B cell (primary cell): ENCODE data around the gene TMPRSS13. TPM values are rescaled to one million over a fixed set of nuclear protein-coding genes. Genes with fewer than 3 reads are reported as not detected.

Source experiments
- ATAC-seq: fragments of 200-7000 bp; cut with Tn5 transposase; one replicate; pipeline ENCODE4 v1.10.0; 2021; ENCODE audit warnings: low read depth, mild to moderate bottlenecking, moderate number of reproducible peaks, moderate library complexity
- CTCF ChIA-PET: fragments of 350-600 bp; sonication (Branson Sonifier 250); formaldehyde crosslinking; loops from one replicate; lab custom pipeline; 2021; ENCODE audit warnings: antibody characterized with exemption, inconsistent platforms; lab: Charles Lee
- POLR2A ChIA-PET: fragments of 350-600 bp; sonication (Branson Sonifier 250); formaldehyde crosslinking; loops from one replicate; lab custom pipeline; 2021; ENCODE audit warnings: antibody characterized with exemption; lab: Charles Lee
- DNase-seq: peaks from one replicate; pipeline ENCODE4 v3.0.0; 2013
- H2AFZ ChIP-seq: 2 replicates; pipeline ENCODE4 v1.6.1; 2012; ENCODE audit warnings: mild to moderate bottlenecking, low read depth, low read length; ENCODE audit not compliant: insufficient read depth, poor library complexity, severe bottlenecking
- H3K27ac ChIP-seq, 2 donors: 1 replicate in 1 of 2; 2 replicates in 1 of 2; pipeline ENCODE4 v1.5.1; 2012 to 2013; ENCODE audit warnings: low read length in 2 of 2, mild to moderate bottlenecking in 2 of 2, moderate library complexity in 1 of 2
- H3K27me3 ChIP-seq, 4 experiments: fragments of 200-600 bp in 1 of 4; sonication (generic) in 1 of 4; replicated peaks in 1 of 4; 1 replicate in 2 of 4; 2 replicates in 2 of 4; pipeline versions ENCODE4 v1.6.1 to v1.7.0; 2013 to 2016; ENCODE audit warnings: low read length in 3 of 4, mild to moderate bottlenecking in 2 of 4, mixed read lengths in 1 of 4, moderate library complexity in 1 of 4; ENCODE audit not compliant: insufficient read depth in 4 of 4, control insufficient read depth in 3 of 4; ENCODE audit errors: control extremely low read depth in 1 of 4
- H3K36me3 ChIP-seq, 2 experiments: replicated peaks in 1 of 2; 1 replicate in 1 of 2; 2 replicates in 1 of 2; pipeline versions ENCODE4 v1.6.1 to v1.7.1; 2013; ENCODE audit warnings: low read length in 1 of 2; ENCODE audit not compliant: insufficient read depth in 2 of 2, control insufficient read depth in 1 of 2; ENCODE audit errors: control extremely low read depth in 1 of 2, extremely low read depth in 1 of 2
- H3K4me1 ChIP-seq, 2 donors: fragments of 200-600 bp in 1 of 2; sonication (generic) in 1 of 2; 1 replicate in 1 of 2; 2 replicates in 1 of 2; pipeline versions ENCODE4 v1.5.1 to v1.6.1; 2013 to 2017; ENCODE audit warnings: low read length in 2 of 2; ENCODE audit not compliant: control insufficient read depth in 2 of 2, insufficient read depth in 2 of 2
- H3K4me2 ChIP-seq: replicated peaks from 2 replicates; pipeline ENCODE3; 2012; ENCODE audit warnings: mild to moderate bottlenecking, low read depth, low read length; ENCODE audit not compliant: poor library complexity, severe bottlenecking
- H3K4me3 ChIP-seq, 5 experiments: fragments of 200-600 bp in 1 of 5; sonication (generic) in 1 of 5; 1 replicate in 3 of 5; 2 replicates in 2 of 5; pipeline versions ENCODE4 v1.5.1 to v1.7.0; 2011 to 2016; ENCODE audit warnings: low read length in 4 of 5, mild to moderate bottlenecking in 4 of 5, low read depth in 2 of 5, control low read depth in 1 of 5, moderate library complexity in 1 of 5; ENCODE audit not compliant: insufficient read depth in 1 of 5; ENCODE audit errors: control extremely low read depth in 1 of 5, extremely low read depth in 1 of 5
- H3K79me2 ChIP-seq: fragments of 200-600 bp; sonication (generic); one replicate; pipeline ENCODE4 v1.6.0; 2016; ENCODE audit warnings: low read length; ENCODE audit not compliant: control insufficient read depth, insufficient read depth
- H3K9ac ChIP-seq: fragments of 200-600 bp; sonication (generic); 2 replicates; pipeline ENCODE4 v1.6.1; 2017; ENCODE audit warnings: mild to moderate bottlenecking, low read length, moderate library complexity
- H3K9me3 ChIP-seq, 3 donors: one replicate each; pipeline versions ENCODE4 v1.6.1 to v1.7.1; 2013; ENCODE audit warnings: low read length in 2 of 3; ENCODE audit not compliant: control insufficient read depth in 2 of 3, insufficient read depth in 1 of 3; ENCODE audit errors: control extremely low read depth in 1 of 3
- H4K20me1 ChIP-seq: 2 replicates; pipeline ENCODE4 v1.6.0; 2012; ENCODE audit warnings: mild to moderate bottlenecking, low read length; ENCODE audit not compliant: insufficient read depth, control insufficient read depth, poor library complexity, severe bottlenecking
- H3K27ac Mint-ChIP-seq: one replicate; pipeline ENCODE4 v1.8.0; 2021; ENCODE audit warnings: mixed read lengths
- H3K27me3 Mint-ChIP-seq: one replicate; pipeline ENCODE4 v1.8.0; 2021; ENCODE audit warnings: mixed read lengths
- H3K4me1 Mint-ChIP-seq: one replicate; pipeline ENCODE4 v1.8.0; 2021; ENCODE audit warnings: mixed read lengths
- H3K4me3 Mint-ChIP-seq: one replicate; pipeline ENCODE4 v1.8.0; 2021; ENCODE audit warnings: mixed read lengths
- H3K9me3 Mint-ChIP-seq: one replicate; pipeline ENCODE4 v1.8.0; 2022; ENCODE audit warnings: mixed read lengths; ENCODE audit not compliant: insufficient read depth
- CTCF ChIP-seq: fragments of 200-600 bp; IDR thresholded peaks from one replicate; pipeline ENCODE4 v1.8.0; 2022; ENCODE audit warnings: antibody characterized with exemption, mild to moderate bottlenecking
- EZH2 ChIP-seq: IDR thresholded peaks from 2 replicates; pipeline ENCODE4 v1.6.1; 2012; ENCODE audit warnings: borderline replicate concordance, low read depth, mild to moderate bottlenecking, moderate library complexity, low read length; ENCODE audit not compliant: insufficient read depth, poor library complexity, severe bottlenecking
- WGBS: methylation state at CpG from one replicate; pipeline ENCODE4 v1.1.5; 2013; ENCODE audit warnings: missing lambda C conversion rate; ENCODE audit not compliant: insufficient coverage; 5-methylcytosine and 5-hydroxymethylcytosine counted together
- intact Hi-C: fragments of 100-400 bp; cut with micrococcal nuclease; formaldehyde crosslinking; loops from one replicate; pipeline ENCODE4 v1.10.0; 2022
- polyA plus RNA-seq: library from polyadenylated mRNA; depleted of rRNA; stranded (reverse); fragments of >200 nt; gene quantifications from 2 replicates; pipeline ENCODE4 v1.2.3, GENCODE V29; 2012
- total RNA-seq, 2 donors: library from RNA; stranded (reverse); fragments of 120-200 nt in 1 of 2; gene quantifications; 1 replicate in 1 of 2; 2 replicates in 1 of 2; pipeline versions ENCODE4 v1.2.3 to v1.2.4, GENCODE V29; 2013 to 2022

The TMPRSS13 gene
- total and polyA plus RNA-seq, 2 donors (not counting 1 experiment from before 2014, with no cell fraction given), result 2.4 to 8.0 TPM

GRCh38 chr11:117902001-117902845, 27.0 kb downstream of the TMPRSS13 start:
- Histone ChIP-seq H3K4me3 (no peak overlapping the region), H3K4me1 (peaks cover 20 to 35% of the 10 kb centered on the region in 2 donors), H3K27ac (no peak overlapping the region), H4K20me1 (no peaks in the 10 kb centered on the region), H3K9ac (no peak overlapping the region), H3K36me3 (no peaks in the 10 kb centered on the region), H3K9me3 (no peaks in the 10 kb centered on the region), H3K27me3 (peaks cover 0 to under 1% (median 0%) of the 10 kb centered on the region in 4 experiments), H2AFZ (no peak overlapping the region), H3K79me2 (no peaks in the 10 kb centered on the region), H3K4me2 (no peak overlapping the region)
- Mint-ChIP-seq H3K4me3 (no peak overlapping the region), H3K27me3 (no peaks in the 10 kb centered on the region), H3K27ac (peak overlapping the region; percentile 7), H3K4me1 (peaks cover 26% of the 10 kb centered on the region), H3K9me3 (no peaks in the 10 kb centered on the region)
- DNase-seq, result no peak
- ChIA-PET POLR2A (interaction anchor here (0.6 kb wide), 1 partner anchor 140 kb away, joined by 4 read pairs; no protein-coding TSS in a partner anchor), CTCF (interaction anchor here (0.7 kb wide), 1 partner anchor 486 kb away, joined by 3 read pairs; no protein-coding TSS in a partner anchor)
- TF ChIP-seq EZH2 (no peak), CTCF (no peak)
- ATAC-seq, result no peak
- WGBS, result 74% methylated on average over 5 of the region's 13 CpGs
- intact Hi-C loops, result no loop called here

DNA sequence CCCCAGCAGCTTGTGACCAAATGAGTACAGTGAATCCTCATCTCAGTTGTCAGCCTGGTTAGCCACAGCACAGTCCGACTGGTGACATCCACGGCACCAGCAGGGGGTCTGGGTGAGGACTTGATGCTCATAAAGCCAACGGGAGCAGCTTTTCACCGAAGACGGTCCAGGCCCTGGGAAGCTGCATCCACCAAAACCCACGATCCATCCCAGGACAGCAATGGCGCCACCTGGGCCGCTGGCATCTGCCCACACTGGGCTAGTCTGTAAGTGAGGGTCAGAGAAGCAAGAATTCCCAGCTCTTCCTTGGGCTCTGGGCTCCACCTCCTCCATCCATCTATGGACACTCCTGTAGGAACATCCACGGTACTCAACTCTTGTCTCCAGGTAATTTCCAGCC, 27.6 kb downstream of the TMPRSS13 start:
- no peak overlapping the region for H3K4me3 ChIP-seq
- H3K9ac ChIP-seq, result no peak overlapping the region
- DNase-seq, result no peak
- ChIA-PET POLR2A (interaction anchor here (0.6 kb wide), 1 partner anchor 140 kb away, joined by 4 read pairs; no protein-coding TSS in a partner anchor), CTCF (interaction anchor here (0.6 to 2.1 kb wide), 3 partner anchors 26 to 486 kb away, joined by 3 to 5 read pairs (median 3); partner anchors contain the start of gene FXYD6)
- H3K4me2 ChIP-seq, result no peak overlapping the region
- Mint-ChIP-seq H3K27me3 (no peaks in the 10 kb centered on the region), H3K4me1 (peaks cover 25% of the 10 kb centered on the region), H3K27ac (no peak overlapping the region), H3K9me3 (no peaks in the 10 kb centered on the region), H3K4me3 (no peak overlapping the region)
- no peaks in the 10 kb centered on the region for H3K9me3 ChIP-seq
- ATAC-seq, result no peak
- no peak overlapping the region for H2AFZ ChIP-seq
- H3K27ac ChIP-seq, result no peak overlapping the region
- intact Hi-C loops, result no loop called here
- H3K4me1 ChIP-seq, result peaks cover 20 to 35% of the 10 kb centered on the region in 2 donors
- 100% methylated on average over 8 of the region's 9 CpGs for WGBS
- H3K36me3 ChIP-seq, result no peaks in the 10 kb centered on the region
- TF ChIP-seq CTCF, result no peak
- no peak for TF ChIP-seq EZH2
- no peaks in the 10 kb centered on the region for H4K20me1 ChIP-seq
- no peaks in the 10 kb centered on the region for H3K79me2 ChIP-seq
- H3K27me3 ChIP-seq, result no peaks in the 10 kb centered on the region
